ENCODE results near the gene PAFAH1B1. TPM values are rescaled to one million over a fixed set of nuclear protein-coding genes. Genes with fewer than 3 reads are reported as not detected.

PAFAH1B1 gene
- total RNA-seq, 1 experiment from 2014 or later = 66.4 TPM

DNA sequence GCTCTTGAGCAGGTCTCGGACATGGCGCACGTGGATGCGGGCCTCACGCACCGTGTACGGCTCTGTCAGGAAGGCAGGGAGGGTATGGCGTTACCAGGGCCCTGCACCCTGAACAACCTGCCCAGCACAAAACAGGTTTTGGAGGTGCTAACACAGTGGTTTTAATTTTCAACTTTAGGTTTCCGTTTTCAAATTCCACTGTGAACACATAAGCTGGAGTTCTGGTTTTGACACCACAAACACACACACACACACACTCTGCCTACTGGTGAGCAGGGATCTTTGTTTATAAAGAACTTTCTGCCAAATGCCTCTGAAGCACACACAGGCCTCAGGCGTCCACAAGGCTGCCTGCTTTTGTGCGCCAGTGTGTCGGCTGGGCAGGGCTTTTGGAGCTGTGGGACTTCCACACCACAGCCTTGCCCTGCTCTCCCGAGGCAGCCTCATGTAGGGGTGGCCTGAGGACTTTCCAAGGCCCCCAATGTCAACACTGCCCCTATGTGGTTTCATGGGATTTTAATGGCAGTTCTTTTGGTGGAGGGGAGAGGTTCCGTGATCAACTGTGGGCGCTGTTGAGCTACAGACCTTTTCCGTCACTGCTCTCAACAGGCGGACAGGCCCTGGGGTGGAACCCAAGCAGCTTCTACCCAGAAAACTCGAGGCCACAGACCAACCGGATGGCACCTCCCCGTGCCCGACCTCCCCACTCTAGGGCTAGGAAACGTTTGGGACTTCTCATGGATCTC, 108.7 kb downstream of the PAFAH1B1 start:
- Histone ChIP-seq H3K27me3 (no peaks in the 10 kb centered on the region), H3K4me3 (no peak overlapping the region), H3K9me3 (no peaks in the 10 kb centered on the region), H3K36me3 (peaks cover 8% of the 10 kb centered on the region; the same call in 1 of the 2 replicates)
- no peak for DNase-seq

GRCh38 chr17:2703181-2703580, 109.7 kb downstream of the PAFAH1B1 start:
- peaks cover 8% of the 10 kb centered on the region; the same call in 1 of the 2 replicates for H3K36me3 ChIP-seq
- DNase-seq = no peak

GRCh38 chr17:2703606-2704005, 110.2 kb downstream of the PAFAH1B1 start:
- H3K4me3 ChIP-seq = no peak overlapping the region

More at GRCh38 chr17:2703181-2703580, 109.7 kb downstream of the PAFAH1B1 start:
- no peak overlapping the region for H3K4me3 ChIP-seq
- H3K27me3 ChIP-seq = no peaks in the 10 kb centered on the region
- H3K9me3 ChIP-seq = no peaks in the 10 kb centered on the region

DNA sequence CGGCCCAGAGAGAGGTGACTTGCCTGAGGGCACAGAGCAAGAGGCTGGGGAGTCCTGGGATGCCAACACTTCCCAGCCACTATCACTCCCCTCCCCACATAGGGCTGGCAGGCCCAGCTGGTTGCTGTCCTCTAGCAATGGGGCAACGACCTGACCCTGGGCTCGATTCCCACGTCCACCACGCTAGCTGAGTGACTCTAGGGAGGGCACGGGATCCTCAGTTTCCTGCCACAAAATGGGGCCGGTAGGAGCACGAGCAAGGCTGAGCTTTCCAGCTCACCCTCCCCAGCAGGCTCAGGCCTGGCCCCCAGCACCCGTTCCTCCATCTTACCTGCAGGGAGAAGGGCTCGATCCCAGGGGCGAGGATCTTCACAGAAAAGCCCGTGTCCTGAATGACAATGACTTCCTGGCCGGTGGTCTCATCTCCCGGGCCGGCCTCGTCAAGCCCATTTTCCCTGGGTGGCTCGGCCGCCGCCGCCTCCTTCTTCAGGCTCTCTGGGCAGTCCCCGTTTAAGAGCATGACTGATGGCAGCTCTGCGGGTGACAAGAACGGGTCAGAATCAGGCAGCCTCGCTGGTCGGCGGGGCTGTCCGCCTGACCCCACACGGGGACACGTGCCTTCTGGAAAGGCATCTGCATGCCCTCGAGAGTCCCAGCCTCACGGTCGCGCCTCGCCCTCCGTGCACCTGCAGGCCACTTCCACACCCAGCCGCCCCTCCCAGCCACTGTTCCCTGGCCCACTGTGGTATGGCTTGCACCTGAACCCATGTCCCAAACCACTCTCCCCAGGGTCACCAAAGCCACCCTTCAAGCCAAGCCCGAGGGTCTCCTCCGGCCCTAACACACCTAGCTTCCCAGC, 110.8 kb downstream of the PAFAH1B1 start:
- Histone ChIP-seq H3K9me3 (no peaks in the 10 kb centered on the region), H3K4me3 (no peak overlapping the region), H3K27me3 (no peaks in the 10 kb centered on the region), H3K36me3 (peaks cover 5% of the 10 kb centered on the region; the same call in 1 of the 2 replicates)
- no peak for DNase-seq

More at GRCh38 chr17:2703606-2704005, 110.2 kb downstream of the PAFAH1B1 start:
- Histone ChIP-seq H3K9me3 (no peaks in the 10 kb centered on the region), H3K27me3 (no peaks in the 10 kb centered on the region), H3K36me3 (peaks cover 5% of the 10 kb centered on the region; the same call in 1 of the 2 replicates)
- DNase-seq = no peak

DNA sequence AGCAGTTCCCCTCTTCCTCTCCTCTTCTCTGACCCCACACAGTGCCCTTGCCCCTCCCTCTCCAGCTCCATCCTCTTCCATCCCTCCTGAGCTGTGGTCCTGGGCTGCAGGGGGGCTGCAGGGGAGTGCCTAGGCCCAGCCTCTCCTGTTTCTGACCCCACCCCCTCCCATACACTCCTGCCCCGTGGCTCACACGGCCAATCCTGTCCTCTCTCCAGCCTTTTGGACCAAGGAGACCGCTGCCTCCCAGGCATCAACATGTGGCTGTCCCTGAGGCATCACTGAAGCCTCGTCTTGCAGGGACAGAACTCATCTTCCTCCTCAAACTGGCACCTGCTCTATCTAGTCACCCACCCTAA, 111.4 kb downstream of the PAFAH1B1 start:
- H3K9me3 ChIP-seq = no peaks in the 10 kb centered on the region
- H3K4me3 ChIP-seq = no peak overlapping the region
- no peak for DNase-seq
- no peaks in the 10 kb centered on the region for H3K27me3 ChIP-seq
- peaks cover 5% of the 10 kb centered on the region; the same call in 1 of the 2 replicates for H3K36me3 ChIP-seq

DNA sequence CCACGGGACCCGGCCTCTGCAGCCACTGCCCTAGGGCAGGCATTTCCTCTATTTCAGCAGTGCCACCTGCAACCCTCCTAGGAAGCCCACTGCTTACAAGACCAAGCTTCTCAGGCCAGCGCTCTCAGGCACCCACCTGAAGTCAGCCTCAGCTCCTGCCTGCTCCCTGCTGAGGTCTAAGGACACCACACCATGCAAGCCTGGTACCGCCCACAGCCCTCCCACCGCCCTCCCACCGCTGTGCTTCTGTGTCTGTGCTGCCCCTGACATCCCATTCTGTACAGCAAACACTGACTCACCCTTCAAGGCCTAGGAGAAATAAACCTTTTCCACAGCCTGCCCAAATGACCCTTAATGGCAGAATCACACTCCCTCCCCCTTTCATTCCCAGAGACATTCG, 111.8 kb downstream of the PAFAH1B1 start:
- Histone ChIP-seq H3K4me3 (no peak overlapping the region), H3K27me3 (no peaks in the 10 kb centered on the region), H3K36me3 (peaks cover 5% of the 10 kb centered on the region; the same call in 1 of the 2 replicates), H3K9me3 (no peaks in the 10 kb centered on the region)
- DNase-seq = no peak

- no peaks in the 10 kb centered on the region for H3K27me3 ChIP-seq
- no peaks in the 10 kb centered on the region for H3K9me3 ChIP-seq
- peaks cover 5% of the 10 kb centered on the region; the same call in 1 of the 2 replicates for H3K36me3 ChIP-seq
- no peak for DNase-seq
- H3K4me3 ChIP-seq = no peak overlapping the region
These were observed 112.7 kb downstream of the PAFAH1B1 start for GRCh38 chr17:2705888-2706795.

DNA sequence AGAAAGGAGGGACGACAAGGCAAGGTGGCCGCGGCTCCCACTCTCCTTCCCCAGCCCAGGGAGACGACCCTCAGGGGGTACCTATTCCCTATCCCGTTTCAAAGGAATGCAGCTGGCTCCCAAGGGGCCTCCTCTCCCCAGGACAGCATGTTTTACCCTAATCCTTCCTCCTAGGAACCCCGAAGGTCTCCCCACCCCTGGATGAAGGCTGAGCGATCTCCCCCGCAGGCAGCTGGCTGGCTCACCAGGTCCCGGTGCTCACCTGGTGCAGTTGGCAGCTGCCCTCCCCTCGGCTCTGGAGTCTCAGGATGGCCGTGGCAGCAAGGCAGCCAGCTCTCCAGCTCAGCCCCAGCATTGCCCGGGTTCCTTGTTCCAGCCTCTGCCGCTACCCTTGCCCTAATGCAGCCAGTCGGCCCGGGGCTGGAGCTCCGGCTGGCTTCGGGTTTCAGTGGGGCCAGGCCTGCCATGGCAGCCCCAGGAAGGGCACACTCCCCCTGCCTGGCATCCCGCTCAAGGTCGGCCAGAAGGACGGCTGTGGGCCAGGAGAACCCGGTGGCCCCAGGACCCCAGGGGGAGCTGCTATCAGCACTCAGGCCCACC, 113.6 kb downstream of the PAFAH1B1 start:
- Histone ChIP-seq H3K36me3 (peaks cover 5% of the 10 kb centered on the region; the same call in 1 of the 2 replicates), H3K27me3 (no peaks in the 10 kb centered on the region), H3K9me3 (no peaks in the 10 kb centered on the region), H3K4me3 (no peak overlapping the region)
- no peak for DNase-seq

GRCh38 chr17:2707721-2708584, 114.5 kb downstream of the PAFAH1B1 start:
- H3K4me3 ChIP-seq = no peak overlapping the region
- no peak for DNase-seq
- no peaks in the 10 kb centered on the region for H3K9me3 ChIP-seq
- peaks cover 3% of the 10 kb centered on the region; the same call in 1 of the 2 replicates for H3K36me3 ChIP-seq
- no peaks in the 10 kb centered on the region for H3K27me3 ChIP-seq

DNA sequence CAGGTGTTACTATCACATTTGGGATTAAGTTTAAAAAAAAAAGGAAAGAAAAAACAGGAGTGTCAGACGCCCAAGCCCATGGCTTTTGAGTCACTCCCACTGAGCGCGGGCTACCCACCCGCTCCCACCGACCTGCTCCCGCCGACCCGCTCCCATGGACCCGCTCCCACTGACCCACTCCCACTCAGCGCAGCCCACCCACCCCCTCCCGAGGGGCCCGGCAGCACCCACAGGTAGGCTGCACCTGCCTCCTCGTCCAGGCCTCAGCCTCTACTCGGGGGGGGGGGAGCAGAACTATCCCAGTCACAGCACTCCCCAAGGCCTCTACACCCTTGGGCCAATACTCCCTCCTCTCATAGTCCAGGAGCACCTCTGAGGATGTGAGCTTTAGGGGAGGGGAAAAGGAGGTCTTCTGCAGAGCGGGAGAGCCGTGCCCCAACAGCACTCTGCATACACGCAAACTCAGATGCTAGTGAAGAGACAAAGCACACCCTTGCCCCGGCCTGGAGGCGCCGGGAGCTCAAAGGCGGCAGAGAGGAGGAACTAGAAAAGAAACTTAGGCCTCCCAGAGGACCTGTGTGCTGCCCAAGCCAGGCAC, 115.2 kb downstream of the PAFAH1B1 start:
- H3K4me3 ChIP-seq = no peak overlapping the region
- no peaks in the 10 kb centered on the region for H3K27me3 ChIP-seq
- no peaks in the 10 kb centered on the region for H3K36me3 ChIP-seq
- H3K9me3 ChIP-seq = no peaks in the 10 kb centered on the region
- no peak for DNase-seq

- Histone ChIP-seq H3K36me3 (no peaks in the 10 kb centered on the region), H3K9me3 (no peaks in the 10 kb centered on the region), H3K4me3 (peak overlapping the region; percentile 65), H3K27me3 (no peaks in the 10 kb centered on the region)
- DNase-seq = peak; percentile 46
These were observed 115.8 kb downstream of the PAFAH1B1 start for GRCh38 chr17:2709183-2709661.

DNA sequence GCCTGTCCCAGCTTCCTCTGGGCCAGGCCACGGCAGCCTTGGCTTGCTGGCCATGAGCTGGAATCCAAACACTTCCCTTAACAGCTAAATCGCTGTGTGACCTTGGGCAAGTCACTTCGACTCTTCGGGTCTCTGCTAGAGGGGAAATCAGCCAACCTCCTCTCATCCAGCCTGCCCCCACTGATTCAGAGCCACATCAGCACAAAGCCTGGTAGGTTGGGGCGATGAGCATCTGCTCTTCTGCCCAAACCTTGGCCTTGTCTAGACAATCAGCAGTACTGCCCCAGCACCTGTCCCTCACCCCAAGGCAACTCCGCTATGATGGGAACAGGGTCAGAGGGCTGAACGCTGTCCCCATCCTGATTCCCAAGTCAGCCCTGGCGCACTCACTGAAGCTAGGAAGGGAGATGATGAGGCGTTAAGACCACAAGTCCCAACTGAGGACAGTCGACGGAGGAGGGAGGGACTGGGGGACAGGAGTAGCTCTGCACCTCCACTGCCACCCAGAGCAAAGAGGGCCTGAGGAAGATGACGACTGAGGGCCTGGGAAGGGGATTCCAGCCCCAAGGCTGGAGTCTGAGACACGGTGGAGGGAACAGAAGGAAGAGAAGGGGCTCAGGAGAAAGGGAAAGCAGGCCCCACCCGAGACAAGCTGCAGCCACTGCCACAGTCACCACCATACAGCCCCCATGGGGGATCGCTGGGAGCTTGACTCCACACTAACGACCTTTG, 116.8 kb downstream of the PAFAH1B1 start:
- no peak for DNase-seq
- Histone ChIP-seq H3K9me3 (no peaks in the 10 kb centered on the region), H3K4me3 (peak overlapping the region; percentile 65), H3K27me3 (no peaks in the 10 kb centered on the region), H3K36me3 (no peaks in the 10 kb centered on the region)

DNA sequence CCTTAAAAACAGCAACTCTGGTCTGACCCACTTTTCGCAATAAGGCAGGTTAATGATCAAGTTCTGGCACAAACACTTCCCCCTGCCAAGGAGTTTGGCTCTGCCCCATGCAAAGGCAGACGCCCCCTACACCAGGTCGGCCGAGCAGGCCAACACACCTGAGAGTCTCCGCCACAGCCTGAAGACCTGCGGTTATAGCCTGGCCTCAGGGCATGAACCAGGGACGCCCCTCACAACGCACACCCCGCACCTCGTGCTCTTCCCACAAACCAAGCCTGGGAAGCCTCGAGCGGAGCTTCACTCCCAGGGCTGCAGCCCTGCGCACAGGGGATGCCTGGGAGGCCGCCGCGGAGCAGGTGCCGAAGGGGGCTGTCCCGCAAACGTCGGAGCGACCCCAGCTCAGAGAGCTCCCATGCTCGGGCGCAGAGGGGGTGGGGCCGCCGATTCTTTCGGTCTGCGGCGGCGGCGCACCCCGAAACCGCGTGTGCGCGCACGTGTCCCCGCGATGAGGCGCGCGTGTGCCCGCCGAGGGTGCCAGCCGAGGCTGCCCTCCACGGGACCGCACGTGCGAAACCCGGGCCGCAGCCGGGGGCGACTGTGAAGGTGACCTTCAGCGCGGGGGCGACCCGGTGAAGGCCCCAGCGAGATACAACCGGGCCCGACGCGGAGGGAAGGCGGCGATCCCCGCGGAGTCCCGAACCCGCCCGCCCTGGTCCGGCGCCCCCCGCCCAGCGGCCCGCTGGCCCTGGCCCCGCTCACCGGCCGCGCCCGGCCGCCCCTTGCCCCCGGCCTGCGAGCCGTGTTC, 117.6 kb downstream of the PAFAH1B1 start:
- DNase-seq = no peak
- Histone ChIP-seq H3K36me3 (no peaks in the 10 kb centered on the region), H3K27me3 (no peaks in the 10 kb centered on the region)

More for the DNA sequence above, 117.6 kb downstream of the PAFAH1B1 start:
- Histone ChIP-seq H3K4me3 (peak overlapping the region; percentile 65), H3K9me3 (no peaks in the 10 kb centered on the region)

All from MG63 (cell line).